ENCODE measurements around the gene SLA2.

DNA sequence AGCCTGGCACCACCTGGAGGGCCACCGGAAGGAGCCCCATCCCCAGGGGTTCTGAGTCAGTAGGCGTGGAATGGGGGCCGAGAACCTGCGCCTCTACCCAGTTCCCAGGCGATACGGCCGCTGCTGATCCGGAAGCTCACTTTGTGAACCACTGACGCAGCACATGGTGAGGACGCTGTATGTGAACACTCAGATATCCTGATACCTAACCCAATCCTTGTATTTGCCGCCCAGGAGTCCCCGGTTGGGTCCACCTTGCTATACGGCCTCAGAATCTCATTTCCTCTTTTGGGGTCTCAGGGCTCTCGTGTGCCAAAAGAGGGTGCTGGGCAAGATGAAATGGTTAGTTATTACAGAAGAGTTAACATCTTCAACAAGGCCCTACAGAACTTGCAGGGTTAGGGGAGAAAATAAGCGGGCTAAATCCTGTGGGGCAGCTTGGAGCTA, 41.0 kb downstream of the SLA2 start:
- TF ChIP-seq, protein P1, sequence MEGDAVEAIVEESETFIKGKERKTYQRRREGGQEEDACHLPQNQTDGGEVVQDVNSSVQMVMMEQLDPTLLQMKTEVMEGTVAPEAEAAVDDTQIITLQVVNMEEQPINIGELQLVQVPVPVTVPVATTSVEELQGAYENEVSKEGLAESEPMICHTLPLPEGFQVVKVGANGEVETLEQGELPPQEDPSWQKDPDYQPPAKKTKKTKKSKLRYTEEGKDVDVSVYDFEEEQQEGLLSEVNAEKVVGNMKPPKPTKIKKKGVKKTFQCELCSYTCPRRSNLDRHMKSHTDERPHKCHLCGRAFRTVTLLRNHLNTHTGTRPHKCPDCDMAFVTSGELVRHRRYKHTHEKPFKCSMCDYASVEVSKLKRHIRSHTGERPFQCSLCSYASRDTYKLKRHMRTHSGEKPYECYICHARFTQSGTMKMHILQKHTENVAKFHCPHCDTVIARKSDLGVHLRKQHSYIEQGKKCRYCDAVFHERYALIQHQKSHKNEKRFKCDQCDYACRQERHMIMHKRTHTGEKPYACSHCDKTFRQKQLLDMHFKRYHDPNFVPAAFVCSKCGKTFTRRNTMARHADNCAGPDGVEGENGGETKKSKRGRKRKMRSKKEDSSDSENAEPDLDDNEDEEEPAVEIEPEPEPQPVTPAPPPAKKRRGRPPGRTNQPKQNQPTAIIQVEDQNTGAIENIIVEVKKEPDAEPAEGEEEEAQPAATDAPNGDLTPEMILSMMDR (IDR thresholded peaks at IDR 0.05; ENCODE audit: poor library complexity): no peak
- no peak for TF ChIP-seq EZH2phosphoT487 (IDR thresholded peaks at IDR 0.05; ENCODE audit: low read depth, severe bottlenecking, unreplicated experiment)
